COR-L47 (cell line): ENCODE measurements around the gene VPS54.
"Not testable (repeated sequence)": the region's sequence is repeated elsewhere in the genome, so short reads cannot be mapped to it uniquely, and the experiment has no call there.

Experiments used
- DNase-seq: peaks from one replicate; lab custom pipeline; 2025; lab: John Stamatoyannopoulos, UW

The VPS54 gene

GRCh38 chr2:64021578-64021977 lies 2.4 kb upstream of the VPS54 start:
- DNase-seq, result no peak

DNA sequence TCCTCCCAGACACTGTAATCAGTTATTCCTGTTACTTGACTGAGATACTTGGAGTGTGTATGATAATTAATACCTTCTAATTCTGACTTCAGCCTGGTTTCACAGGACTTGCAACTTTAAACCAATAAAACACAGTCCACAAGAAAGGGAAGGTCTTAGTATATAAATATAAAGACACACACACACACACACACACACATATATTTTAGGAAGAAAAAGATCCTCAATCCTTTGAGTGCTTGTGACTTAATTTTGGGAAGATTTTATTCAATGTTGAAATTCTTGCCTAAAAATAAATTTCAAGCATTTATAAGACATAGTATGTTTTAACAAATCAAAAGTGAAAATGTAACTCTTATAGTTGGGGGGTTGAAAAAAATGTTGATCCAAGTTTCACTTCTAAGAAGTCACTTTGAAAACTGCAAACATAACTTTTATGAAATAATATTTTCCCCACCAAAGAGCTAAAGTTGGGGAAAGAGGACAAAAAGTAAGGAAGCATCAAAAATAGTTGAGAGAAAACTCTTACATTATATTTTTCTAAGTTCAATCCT lies 824 bp upstream of the VPS54 start:
- no peak for DNase-seq

DNA sequence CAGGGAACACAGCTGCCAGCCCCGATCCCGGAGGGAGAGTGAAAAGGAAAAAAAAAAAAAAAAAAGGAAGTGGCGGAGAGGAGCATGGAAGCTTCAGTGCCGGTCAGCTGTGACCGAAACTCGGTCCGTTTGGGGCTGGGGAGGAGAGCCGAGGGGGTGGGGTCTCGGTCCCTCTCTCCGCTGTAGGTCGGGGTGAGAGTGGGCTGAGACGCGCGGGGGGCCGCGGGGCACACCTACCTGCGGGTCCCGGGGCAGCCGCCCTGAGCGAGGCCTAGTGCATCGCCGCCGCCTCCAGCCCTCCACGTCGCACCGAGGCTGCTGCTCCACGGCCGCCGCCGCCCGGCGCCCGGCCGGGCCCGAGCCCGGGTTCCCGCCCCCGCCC lies 536 bp downstream of the VPS54 start:
- no peak for DNase-seq

DNA sequence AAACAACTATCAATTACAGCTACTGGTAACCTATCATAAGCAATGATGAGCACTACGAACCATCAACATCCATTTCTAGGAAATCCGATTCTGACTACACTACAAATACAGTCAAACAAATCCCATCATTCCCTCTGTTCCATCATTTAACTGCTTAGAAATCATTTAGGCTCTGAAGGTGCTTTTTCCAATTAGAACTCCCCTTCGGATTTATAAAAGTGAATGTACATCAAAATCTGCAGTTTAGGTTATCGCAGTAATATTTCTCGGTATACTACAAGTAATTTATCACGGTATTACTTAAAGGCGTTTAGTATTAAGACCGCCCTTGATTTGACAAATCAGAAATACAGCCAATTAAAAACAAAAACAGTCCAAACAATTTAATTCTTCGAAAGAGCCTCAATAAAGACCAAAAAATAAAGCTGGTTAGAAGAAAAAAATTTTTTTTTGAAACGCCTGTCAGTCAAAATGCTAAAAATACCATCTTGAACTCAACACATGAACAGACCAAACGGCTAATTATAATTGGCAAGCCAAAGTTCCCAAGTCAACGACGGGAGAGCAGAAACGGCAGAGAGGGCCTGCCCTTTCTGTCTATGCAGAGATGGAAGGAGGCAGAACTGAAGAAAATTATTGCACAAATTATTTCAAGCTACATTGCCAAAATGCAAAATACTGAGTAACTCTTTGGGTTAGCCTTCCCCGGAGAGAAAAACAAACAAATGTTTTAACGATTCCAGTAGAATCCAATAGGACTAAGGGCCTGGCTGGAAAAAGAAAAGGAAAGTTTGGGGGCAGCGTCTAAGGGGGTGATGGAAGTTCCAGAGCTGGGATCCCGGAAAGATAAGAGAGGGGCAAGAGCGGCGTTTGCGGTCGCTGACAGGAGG lies 1.2 kb downstream of the VPS54 start:
- no peak for DNase-seq

GRCh38 chr2:64015898-64016297 lies 3.3 kb downstream of the VPS54 start:
- no peak for DNase-seq

- DNase-seq, result no peak
These were observed 3.8 kb downstream of the VPS54 start for GRCh38 chr2:64015391-64015790.

- no peak for DNase-seq
These were observed 4.6 kb downstream of the VPS54 start for GRCh38 chr2:64014628-64015027.

DNA sequence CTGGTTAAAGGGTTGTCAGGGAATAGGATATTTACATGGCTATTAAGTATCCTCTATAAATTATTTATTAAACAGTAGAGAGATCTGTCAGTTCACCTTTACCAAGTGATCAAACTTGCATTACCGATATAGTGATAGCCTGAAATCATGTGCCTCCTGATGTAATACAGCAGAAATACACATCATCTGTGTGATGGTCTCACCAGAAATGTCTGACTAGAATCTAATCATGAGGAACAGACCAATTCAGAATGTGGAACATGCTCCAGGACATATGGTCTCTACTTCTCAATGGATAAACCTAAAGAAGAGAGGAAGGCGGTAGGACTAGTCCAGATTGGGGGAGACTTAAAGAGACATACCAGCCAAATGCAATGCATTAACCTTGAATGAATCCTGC lies 6.2 kb downstream of the VPS54 start:
- no peak for DNase-seq

GRCh38 chr2:64012115-64012514 lies 7.1 kb downstream of the VPS54 start:
- DNase-seq, result no peak

DNA sequence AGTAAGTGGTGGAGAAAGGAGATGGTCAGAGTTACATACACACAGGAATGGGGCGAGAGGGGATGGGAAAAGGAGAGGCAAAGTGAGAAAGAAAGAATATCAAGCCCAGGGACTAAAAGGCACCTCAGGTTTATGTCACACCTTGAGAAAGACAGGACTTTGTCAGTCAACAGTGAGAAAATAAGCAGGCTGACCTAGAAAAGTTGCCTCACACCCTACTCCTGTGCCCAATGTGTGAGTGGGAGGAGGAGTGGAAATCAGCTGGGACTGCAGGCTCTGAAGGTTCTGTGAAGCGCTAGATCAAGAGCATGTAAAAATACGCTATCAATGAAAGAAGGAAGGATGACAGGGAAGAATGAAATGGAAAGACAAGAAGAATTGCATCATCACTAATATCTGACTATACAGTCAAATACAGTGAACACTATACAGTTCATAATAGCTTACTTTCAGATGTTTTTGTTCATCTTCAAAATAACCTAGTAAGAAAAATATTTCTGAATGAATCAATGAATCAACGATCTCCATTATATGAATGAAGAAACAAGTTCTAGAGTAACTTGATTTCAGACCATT lies 10.7 kb downstream of the VPS54 start:
- no peak for DNase-seq

GRCh38 chr2:64007924-64008323 lies 11.3 kb downstream of the VPS54 start:
- DNase-seq, result no peak

DNA sequence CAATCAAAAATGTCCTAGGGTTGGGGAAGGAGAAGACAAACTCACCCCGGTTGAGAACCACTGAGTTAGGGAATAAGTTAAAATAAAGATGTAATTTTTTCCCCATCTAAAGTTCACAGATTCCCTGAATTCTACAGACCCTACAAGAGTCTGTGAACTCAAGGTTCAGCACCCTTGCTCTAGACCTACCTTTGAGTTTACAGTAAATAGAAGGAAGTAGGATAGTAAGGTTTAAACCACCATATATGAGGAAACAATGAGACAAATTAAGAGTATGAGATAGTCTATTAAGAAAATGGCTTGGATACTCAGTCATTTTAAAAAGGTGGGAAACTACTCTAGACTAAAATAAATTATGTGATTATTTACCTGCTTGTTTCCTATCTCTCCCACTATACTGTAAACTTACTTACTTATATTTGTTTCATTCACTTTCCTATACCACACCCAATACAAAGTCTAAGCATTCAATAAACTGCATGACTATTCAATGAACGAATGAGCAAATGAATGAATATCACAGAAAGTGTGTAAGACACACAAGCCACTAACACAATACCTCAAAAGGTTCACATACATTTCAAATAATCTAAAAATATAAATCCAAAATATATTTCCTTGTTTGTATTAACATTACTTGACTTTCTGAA lies 13.4 kb downstream of the VPS54 start:
- no peak for DNase-seq

- no peak for DNase-seq
These were observed 16.0 kb downstream of the VPS54 start for GRCh38 chr2:64003239-64003638.

GRCh38 chr2:64001382-64002101 lies 17.7 kb downstream of the VPS54 start:
- no peak for DNase-seq

DNA sequence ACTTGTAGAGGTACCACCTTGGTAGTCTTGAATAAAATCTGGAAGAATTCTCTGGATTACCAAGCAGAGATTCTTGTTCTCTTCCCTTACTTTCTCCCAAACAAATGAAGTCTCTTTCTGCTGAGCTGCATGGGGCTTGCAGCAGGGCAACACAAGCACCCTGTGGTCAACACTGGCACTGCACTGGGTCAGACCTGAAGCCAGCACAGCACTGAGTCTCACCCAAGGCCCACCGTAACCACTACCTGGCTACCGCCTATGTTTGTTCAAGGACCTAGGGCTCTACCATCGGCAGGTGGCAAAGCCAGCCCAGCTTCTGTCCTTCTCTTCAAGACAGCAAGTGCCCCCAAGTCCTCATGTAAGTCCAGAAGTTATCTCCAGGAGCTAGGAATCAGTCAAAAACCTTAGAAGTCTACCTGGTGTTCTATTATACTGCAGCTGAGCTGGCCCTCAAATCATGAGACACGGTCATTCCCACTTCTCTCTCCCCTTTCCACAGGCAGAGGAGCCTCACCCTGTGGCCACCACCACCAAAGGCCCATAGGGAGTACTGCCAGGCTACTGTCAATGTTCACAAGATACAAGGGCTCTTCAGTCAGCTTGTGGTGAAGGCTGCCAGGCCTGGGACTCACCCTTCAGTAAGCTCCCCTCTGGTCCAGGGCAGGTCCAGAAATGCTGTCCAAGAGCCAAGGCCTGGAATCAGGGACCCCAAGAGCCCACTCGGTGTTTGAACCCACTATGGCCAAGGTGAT lies 18.4 kb downstream of the VPS54 start:
- no peak for DNase-seq

- no peak for DNase-seq
These were observed 20.2 kb downstream of the VPS54 start for GRCh38 chr2:63999049-63999448.

DNA sequence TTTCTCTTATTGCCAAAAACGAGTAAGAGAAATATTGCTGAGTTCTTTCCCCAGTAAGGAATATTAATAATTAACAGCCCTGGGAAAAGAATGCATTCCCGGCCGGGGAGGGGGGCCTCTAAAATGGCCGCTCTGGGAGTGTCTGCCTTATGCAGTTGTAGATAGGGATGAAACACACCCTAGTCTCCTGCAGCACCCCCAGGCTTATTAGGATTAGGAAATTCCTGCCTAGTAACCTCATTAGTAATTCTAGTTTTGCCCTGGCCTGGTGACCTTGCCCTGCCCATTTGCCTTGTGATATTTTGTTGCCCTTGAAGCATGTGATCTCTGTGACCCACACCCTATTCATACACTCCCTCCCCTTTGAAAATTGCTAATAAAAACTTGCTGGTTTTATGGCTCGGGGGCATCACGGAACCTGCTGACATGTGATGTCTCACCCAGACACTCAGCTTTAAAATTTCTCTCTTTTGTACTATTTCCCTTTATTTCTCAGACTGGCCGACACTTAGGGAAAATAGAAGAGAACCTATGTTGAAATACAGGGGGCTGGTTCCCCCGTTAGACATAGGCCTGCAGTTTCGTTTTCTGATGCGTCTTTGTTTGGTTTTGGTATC lies 22.5 kb downstream of the VPS54 start:
- not testable (repeated sequence) for DNase-seq

DNA sequence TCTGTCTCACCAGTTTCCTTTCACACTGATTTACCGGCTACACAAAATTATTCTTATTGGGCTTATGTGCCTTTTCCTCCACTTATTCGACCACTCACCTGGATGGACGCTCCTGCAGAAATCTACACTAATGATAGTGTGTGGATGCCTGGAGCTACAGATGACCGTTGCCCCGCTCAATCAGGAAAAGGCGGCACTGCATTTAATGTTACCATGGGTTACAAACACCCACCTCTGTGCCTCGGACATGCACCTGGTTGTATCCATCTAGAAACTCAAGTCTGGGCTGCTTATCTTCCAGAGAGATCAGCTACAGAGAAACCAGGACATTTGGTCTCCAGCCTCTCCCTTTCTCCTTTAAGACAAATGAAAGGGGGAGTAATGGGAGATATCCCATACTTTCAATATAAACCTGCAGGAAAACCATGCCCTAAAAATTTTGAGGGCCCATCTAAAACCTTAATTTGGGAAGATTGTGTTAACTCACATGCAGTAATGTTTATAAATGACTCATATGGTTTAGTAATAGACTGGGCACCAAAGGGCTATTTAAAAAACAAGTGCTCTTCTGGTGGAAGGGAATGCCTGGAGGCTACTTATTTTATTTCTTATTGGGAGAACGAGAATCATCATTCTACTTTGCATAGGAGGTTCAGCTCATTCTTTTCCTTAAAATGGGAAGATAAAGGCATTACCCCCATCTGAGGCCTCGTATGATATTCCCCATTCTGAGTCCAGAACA lies 24.7 kb downstream of the VPS54 start:
- not testable (repeated sequence) for DNase-seq

- no peak for DNase-seq
These were observed 25.4 kb downstream of the VPS54 start for GRCh38 chr2:63993871-63994270.

DNA sequence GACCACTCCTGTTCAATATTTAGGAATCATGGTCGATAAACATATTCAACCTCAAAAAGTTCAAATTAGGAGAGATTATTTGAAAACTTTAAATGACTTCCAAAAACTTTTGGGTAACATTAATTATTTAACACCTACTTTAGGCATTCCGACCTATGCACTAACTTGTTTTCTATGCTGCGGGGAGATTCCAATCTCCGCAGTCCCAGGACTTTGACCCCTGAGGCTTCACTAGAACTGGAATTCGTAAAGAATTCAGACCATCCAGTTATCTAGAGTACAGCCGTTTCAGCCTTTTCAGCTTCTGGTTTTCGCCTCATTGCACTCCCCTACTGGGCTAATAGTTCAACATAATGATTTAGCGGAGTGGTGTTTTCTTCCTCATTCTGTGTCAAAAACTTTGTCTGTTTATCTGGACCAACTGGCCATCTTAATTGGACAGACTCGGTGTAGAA lies 26.1 kb downstream of the VPS54 start:
- DNase-seq, result not testable (repeated sequence)
